Fibroblast of lung (primary cell): ENCODE results near the gene NAXD. TPM values are rescaled to one million over a fixed set of nuclear protein-coding genes. Genes with fewer than 3 reads are reported as not detected.

Experiments
- DNase-seq, 2 donors: peaks; one replicate each; pipeline versions ENCODE4 v3.0.0 to v3.0.0-alpha.2; 2010; ENCODE audit warnings: low read depth in 2 of 2
- H2AFZ ChIP-seq: 2 replicates; pipeline ENCODE4 v1.5.1; 2012; ENCODE audit warnings: low read length, control low read depth, inconsistent platforms
- H3K27ac ChIP-seq: 2 replicates; pipeline ENCODE4 v1.5.1; 2011; ENCODE audit warnings: low read length, control low read depth; ENCODE audit not compliant: insufficient read depth
- H3K27me3 ChIP-seq: 2 replicates; pipeline ENCODE4 v1.5.1; 2011; ENCODE audit warnings: mild to moderate bottlenecking, low read length; ENCODE audit not compliant: control insufficient read depth, insufficient read depth
- H3K36me3 ChIP-seq: 2 replicates; pipeline ENCODE4 v1.5.1; 2011; ENCODE audit warnings: low read length; ENCODE audit not compliant: control insufficient read depth, insufficient read depth
- H3K4me1 ChIP-seq: 2 replicates; pipeline ENCODE4 v1.5.1; 2011; ENCODE audit warnings: low read length; ENCODE audit not compliant: control insufficient read depth, insufficient read depth; ENCODE audit errors: extremely low read depth
- H3K4me2 ChIP-seq: 2 replicates; pipeline ENCODE4 v1.5.1; 2011; ENCODE audit warnings: low read length, control low read depth; ENCODE audit not compliant: insufficient read depth; ENCODE audit errors: extremely low read depth
- H3K4me3 ChIP-seq, 4 experiments: fragments of 200-600 bp in 1 of 4; sonication (generic) in 1 of 4; replicated peaks in 1 of 4; 2 replicates each; pipeline ENCODE4 v1.5.1; 2011 to 2016; ENCODE audit warnings: low read length in 4 of 4, low read depth in 3 of 4, mild to moderate bottlenecking in 3 of 4, control low read depth in 2 of 4, inconsistent platforms in 1 of 4, mixed read lengths in 1 of 4; ENCODE audit not compliant: insufficient read depth in 1 of 4; ENCODE audit errors: control extremely low read depth in 1 of 4
- H3K79me2 ChIP-seq: 2 replicates; pipeline ENCODE4 v1.5.1; 2012; ENCODE audit warnings: mild to moderate bottlenecking, low read length, inconsistent platforms; ENCODE audit not compliant: control insufficient read depth, insufficient read depth
- H3K9ac ChIP-seq: 2 replicates; pipeline ENCODE4 v1.5.1; 2011; ENCODE audit warnings: mild to moderate bottlenecking, low read length, control low read depth; ENCODE audit not compliant: insufficient read depth
- H3K9me3 ChIP-seq: 2 replicates; pipeline ENCODE4 v1.5.1; 2012; ENCODE audit warnings: low read depth, low read length; ENCODE audit not compliant: control insufficient read depth, insufficient read depth
- H4K20me1 ChIP-seq: 2 replicates; pipeline ENCODE4 v1.5.1; 2011; ENCODE audit warnings: low read length; ENCODE audit not compliant: control insufficient read depth, insufficient read depth; ENCODE audit errors: extremely low read depth
- CTCF ChIP-seq, 2 donors: IDR thresholded peaks in 1 of 2; conservative IDR thresholded peaks in 1 of 2; 1 replicate in 1 of 2; 2 replicates in 1 of 2; pipeline ENCODE4 v1.5.1; 2011 to 2012; ENCODE audit warnings: low read length in 2 of 2, control low read depth in 1 of 2, inconsistent platforms in 1 of 2, low read depth in 1 of 2, mild to moderate bottlenecking in 1 of 2
- EZH2 ChIP-seq: IDR thresholded peaks from 2 replicates; pipeline ENCODE4 v1.5.1; 2012; ENCODE audit warnings: low read length, control low read depth, mild to moderate bottlenecking; ENCODE audit errors: missing control alignments
- polyA plus RNA-seq, 2 donors: library from polyadenylated mRNA; depleted of rRNA in 1 of 2; stranded (reverse) in 1 of 2; unstranded in 1 of 2; fragments of >200 nt; gene quantifications; 2 replicates each; pipeline ENCODE4 v1.2.1, GENCODE V29; 2011 to 2012; ENCODE audit warnings: missing spikeins in 1 of 2
- total RNA-seq: library from RNA; depleted of rRNA; stranded (reverse); fragments of >200 nt; gene quantifications from 2 replicates; pipeline ENCODE4 v1.2.1, GENCODE V29; 2014

NAXD gene
- total and polyA plus RNA-seq, 2 donors (not counting 1 experiment from before 2014, with no cell fraction given): 22.4 to 34.0 TPM

- no peak overlapping the region for H3K27ac ChIP-seq
- no peaks in the 10 kb centered on the region for H4K20me1 ChIP-seq
- no peak overlapping the region for H3K4me3 ChIP-seq
- H3K9me3 ChIP-seq: no peaks in the 10 kb centered on the region
- no peak overlapping the region for H3K4me2 ChIP-seq
- H3K9ac ChIP-seq: no peak overlapping the region
- no peak for DNase-seq
- peaks cover 7% of the 10 kb centered on the region for H3K36me3 ChIP-seq
- no peaks in the 10 kb centered on the region for H3K79me2 ChIP-seq
- H3K4me1 ChIP-seq: no peaks in the 10 kb centered on the region
- H2AFZ ChIP-seq: no peak overlapping the region
- H3K27me3 ChIP-seq: no peaks in the 10 kb centered on the region
- TF ChIP-seq CTCF (conservative IDR thresholded peaks at IDR 0.05 in 1 of 2, IDR thresholded peaks at IDR 0.05 in 1 of 2; ENCODE audit: low read depth in 1 of 2, low read length in 2 of 2) (no peak), EZH2 (no peak)
These were observed 35.1 kb downstream of the NAXD start for GRCh38 chr13:110650436-110650835.

GRCh38 chr13:110651271-110651670 is 35.9 kb downstream of the NAXD start:
- H4K20me1 ChIP-seq: no peaks in the 10 kb centered on the region
- H3K36me3 ChIP-seq: peaks cover 7% of the 10 kb centered on the region
- no peak overlapping the region for H3K4me3 ChIP-seq
- no peak for TF ChIP-seq CTCF (conservative IDR thresholded peaks at IDR 0.05 in 1 of 2, IDR thresholded peaks at IDR 0.05 in 1 of 2; ENCODE audit: low read depth in 1 of 2, low read length in 2 of 2)
- TF ChIP-seq EZH2: no peak
- no peaks in the 10 kb centered on the region for H3K27me3 ChIP-seq
- H3K9ac ChIP-seq: no peak overlapping the region
- no peak overlapping the region for H3K4me2 ChIP-seq
- H3K4me1 ChIP-seq: no peaks in the 10 kb centered on the region
- H3K9me3 ChIP-seq: no peaks in the 10 kb centered on the region
- no peak for DNase-seq
- H2AFZ ChIP-seq: no peak overlapping the region
- H3K27ac ChIP-seq: no peak overlapping the region
- H3K79me2 ChIP-seq: no peaks in the 10 kb centered on the region

- TF ChIP-seq CTCF (conservative IDR thresholded peaks at IDR 0.05 in 1 of 2, IDR thresholded peaks at IDR 0.05 in 1 of 2; ENCODE audit: low read depth in 1 of 2, low read length in 2 of 2) (no peak), EZH2 (no peak)
- Histone ChIP-seq H3K4me1 (no peaks in the 10 kb centered on the region), H3K36me3 (peaks cover 7% of the 10 kb centered on the region), H4K20me1 (no peaks in the 10 kb centered on the region), H3K27ac (no peak overlapping the region), H3K9me3 (no peaks in the 10 kb centered on the region), H2AFZ (no peak overlapping the region), H3K27me3 (no peaks in the 10 kb centered on the region), H3K4me2 (no peak overlapping the region), H3K9ac (no peak overlapping the region), H3K4me3 (no peak overlapping the region), H3K79me2 (no peaks in the 10 kb centered on the region)
- DNase-seq: no peak
These were observed 36.4 kb downstream of the NAXD start for GRCh38 chr13:110651726-110652230.
